GM21825 (cell line): ENCODE measurements around the gene GRP.
A peak's percentile ranks its signal among the peaks of the same experiment; 100 is the strongest.

Experiments
- ATAC-seq: cut with Tn5 transposase; IDR thresholded peaks from one replicate; pipeline ENCODE4 v1.9.1; 2021; ENCODE audit warnings: mild to moderate bottlenecking, moderate library complexity; ENCODE audit not compliant: unreplicated experiment

Gene GRP

GRCh38 chr18:59266886-59267502 lies 47.0 kb downstream of the GRP start:
- no peak for ATAC-seq

GRCh38 chr18:59267503-59268126 lies 47.7 kb downstream of the GRP start:
- ATAC-seq, result no peak

GRCh38 chr18:59268127-59268720 lies 48.3 kb downstream of the GRP start:
- ATAC-seq, result no peak

GRCh38 chr18:59268721-59269562 lies 49.0 kb downstream of the GRP start:
- peak; percentile 40 for ATAC-seq

- no peak for ATAC-seq
Measured at GRCh38 chr18:59269563-59270119, 49.7 kb downstream of the GRP start.

- no peak for ATAC-seq
Measured at GRCh38 chr18:59270689-59271257, 50.8 kb downstream of the GRP start.

- ATAC-seq, result no peak
Measured at GRCh38 chr18:59271606-59272220, 51.8 kb downstream of the GRP start.

GRCh38 chr18:59272221-59272888 lies 52.4 kb downstream of the GRP start:
- ATAC-seq, result no peak

GRCh38 chr18:59272891-59273758 lies 53.2 kb downstream of the GRP start, which contains the start of gene RAX:
RAX (minus strand) TSS chr18:59273454; CDS start chr18:59273206, 248 bp downstream.
- ATAC-seq, result no peak

- no peak for ATAC-seq
Measured at GRCh38 chr18:59273759-59274532, 54.0 kb downstream of the GRP start.

- ATAC-seq, result no peak
Measured at GRCh38 chr18:59274533-59274928, 54.6 kb downstream of the GRP start.

GRCh38 chr18:59275406-59275949 lies 55.5 kb downstream of the GRP start:
- no peak for ATAC-seq

- ATAC-seq, result no peak
Measured at GRCh38 chr18:59276047-59276446, 56.1 kb downstream of the GRP start.

GRCh38 chr18:59278793-59279192 lies 58.8 kb downstream of the GRP start:
- ATAC-seq, result no peak

GRCh38 chr18:59279193-59279592 lies 59.2 kb downstream of the GRP start:
- no peak for ATAC-seq

- no peak for ATAC-seq
Measured at GRCh38 chr18:59279722-59280121, 59.8 kb downstream of the GRP start.
